Ishikawa (cell line): ENCODE results near the gene GVQW3.

ENCODE experiments used
- CEBPB ChIP-seq: IDR thresholded peaks from 2 replicates; pipeline ENCODE4 v1.6.1; 2012
- CREB1 ChIP-seq: IDR thresholded peaks from 2 replicates; pipeline ENCODE4 v1.6.1; 2012; ENCODE audit warnings: low read depth
- EGR1 ChIP-seq: IDR thresholded peaks from 2 replicates; pipeline ENCODE4 v1.6.1; 2012
- EP300 ChIP-seq: IDR thresholded peaks from 2 replicates; pipeline ENCODE4 v1.6.1; 2012; ENCODE audit warnings: borderline replicate concordance
- FOXM1 ChIP-seq: IDR thresholded peaks from 2 replicates; pipeline ENCODE4 v1.6.1; 2012; ENCODE audit warnings: low read depth, borderline replicate concordance
- NFIC ChIP-seq: IDR thresholded peaks from 2 replicates; pipeline ENCODE4 v1.6.1; 2012
- RAD21 ChIP-seq: IDR thresholded peaks from 2 replicates; pipeline ENCODE4 v1.6.1; 2012; ENCODE audit warnings: low read depth
- TAF1 ChIP-seq: IDR thresholded peaks from 2 replicates; pipeline ENCODE4 v1.6.1; 2012; ENCODE audit warnings: low read depth, mild to moderate bottlenecking
- TCF12 ChIP-seq: IDR thresholded peaks from 2 replicates; pipeline ENCODE4 v1.6.1; 2012; ENCODE audit warnings: low read depth
- TEAD4 ChIP-seq: IDR thresholded peaks from 2 replicates; pipeline ENCODE4 v1.6.1; 2012
- YY1 ChIP-seq: IDR thresholded peaks from 2 replicates; pipeline ENCODE4 v1.6.1; 2012; ENCODE audit warnings: low read depth
- ZBTB7A ChIP-seq: IDR thresholded peaks from 2 replicates; pipeline ENCODE4 v1.6.1; 2012; ENCODE audit warnings: low read depth
- TF ChIP-seq, protein P1 (sequence below): IDR thresholded peaks from 2 replicates; pipeline ENCODE4 v1.6.1; 2012
- TF ChIP-seq, protein P2 (sequence below): IDR thresholded peaks from 2 replicates; pipeline ENCODE4 v1.6.1; 2012; ENCODE audit warnings: low read depth, mild to moderate bottlenecking
- TF ChIP-seq, protein P3 (sequence below): IDR thresholded peaks from 2 replicates; pipeline ENCODE4 v1.6.1; 2012

Gene GVQW3

DNA sequence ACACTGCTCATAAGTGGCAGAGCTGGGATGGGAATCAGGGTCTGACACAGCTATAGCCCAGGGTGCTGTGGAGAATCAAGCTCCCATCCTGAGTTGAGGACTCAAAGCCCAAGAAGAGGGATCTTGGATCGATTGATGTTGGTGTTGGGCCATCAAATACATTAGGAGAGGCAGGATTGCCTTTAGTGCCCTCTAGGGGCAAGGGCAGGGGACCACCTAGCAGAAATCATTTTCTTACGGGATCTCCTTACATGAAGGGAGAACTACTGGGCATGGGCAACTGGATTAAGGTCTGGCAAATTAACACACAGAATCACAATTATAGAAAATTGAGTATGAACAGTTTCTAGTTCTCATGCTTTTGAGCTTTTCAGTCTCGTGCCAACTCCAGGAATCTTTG is 38.8 kb downstream of the GVQW3 start:
- no peak for TF ChIP-seq EGR1
- TF ChIP-seq CREB1: no peak
- TF ChIP-seq RAD21: peak; percentile 20; the same call in 1 of the 2 replicates

DNA sequence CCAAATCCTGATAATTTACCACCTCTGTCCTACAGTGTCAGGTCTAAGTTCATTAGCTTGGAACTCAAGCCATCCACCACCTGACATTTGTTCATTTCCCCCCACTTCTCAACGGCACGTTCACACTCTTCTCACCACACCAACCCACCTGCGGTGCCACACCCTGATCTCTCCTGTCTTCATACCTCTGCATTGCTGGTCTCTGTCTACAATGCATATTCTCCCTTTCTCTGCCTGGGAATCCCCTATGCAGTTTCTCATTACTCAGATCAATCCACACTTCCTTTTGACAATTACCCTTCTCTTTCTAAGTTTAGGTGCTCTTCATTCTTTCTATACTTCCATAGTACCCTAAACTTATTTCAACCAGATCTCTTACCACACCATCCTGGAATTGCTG is 43.3 kb downstream of the GVQW3 start:
- TF ChIP-seq EP300 (no peak), YY1 (no peak), TAF1 (no peak), FOXM1 (no peak), CREB1 (no peak), TCF12 (no peak), NFIC (no peak), TEAD4 (no peak), CEBPB (no peak), RAD21 (no peak), ZBTB7A (no peak), EGR1 (no peak)
- TF ChIP-seq, protein P1, sequence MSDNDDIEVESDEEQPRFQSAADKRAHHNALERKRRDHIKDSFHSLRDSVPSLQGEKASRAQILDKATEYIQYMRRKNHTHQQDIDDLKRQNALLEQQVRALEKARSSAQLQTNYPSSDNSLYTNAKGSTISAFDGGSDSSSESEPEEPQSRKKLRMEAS: no peak
- TF ChIP-seq, protein P2, sequence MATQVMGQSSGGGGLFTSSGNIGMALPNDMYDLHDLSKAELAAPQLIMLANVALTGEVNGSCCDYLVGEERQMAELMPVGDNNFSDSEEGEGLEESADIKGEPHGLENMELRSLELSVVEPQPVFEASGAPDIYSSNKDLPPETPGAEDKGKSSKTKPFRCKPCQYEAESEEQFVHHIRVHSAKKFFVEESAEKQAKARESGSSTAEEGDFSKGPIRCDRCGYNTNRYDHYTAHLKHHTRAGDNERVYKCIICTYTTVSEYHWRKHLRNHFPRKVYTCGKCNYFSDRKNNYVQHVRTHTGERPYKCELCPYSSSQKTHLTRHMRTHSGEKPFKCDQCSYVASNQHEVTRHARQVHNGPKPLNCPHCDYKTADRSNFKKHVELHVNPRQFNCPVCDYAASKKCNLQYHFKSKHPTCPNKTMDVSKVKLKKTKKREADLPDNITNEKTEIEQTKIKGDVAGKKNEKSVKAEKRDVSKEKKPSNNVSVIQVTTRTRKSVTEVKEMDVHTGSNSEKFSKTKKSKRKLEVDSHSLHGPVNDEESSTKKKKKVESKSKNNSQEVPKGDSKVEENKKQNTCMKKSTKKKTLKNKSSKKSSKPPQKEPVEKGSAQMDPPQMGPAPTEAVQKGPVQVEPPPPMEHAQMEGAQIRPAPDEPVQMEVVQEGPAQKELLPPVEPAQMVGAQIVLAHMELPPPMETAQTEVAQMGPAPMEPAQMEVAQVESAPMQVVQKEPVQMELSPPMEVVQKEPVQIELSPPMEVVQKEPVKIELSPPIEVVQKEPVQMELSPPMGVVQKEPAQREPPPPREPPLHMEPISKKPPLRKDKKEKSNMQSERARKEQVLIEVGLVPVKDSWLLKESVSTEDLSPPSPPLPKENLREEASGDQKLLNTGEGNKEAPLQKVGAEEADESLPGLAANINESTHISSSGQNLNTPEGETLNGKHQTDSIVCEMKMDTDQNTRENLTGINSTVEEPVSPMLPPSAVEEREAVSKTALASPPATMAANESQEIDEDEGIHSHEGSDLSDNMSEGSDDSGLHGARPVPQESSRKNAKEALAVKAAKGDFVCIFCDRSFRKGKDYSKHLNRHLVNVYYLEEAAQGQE: no peak
- TF ChIP-seq, protein P3, sequence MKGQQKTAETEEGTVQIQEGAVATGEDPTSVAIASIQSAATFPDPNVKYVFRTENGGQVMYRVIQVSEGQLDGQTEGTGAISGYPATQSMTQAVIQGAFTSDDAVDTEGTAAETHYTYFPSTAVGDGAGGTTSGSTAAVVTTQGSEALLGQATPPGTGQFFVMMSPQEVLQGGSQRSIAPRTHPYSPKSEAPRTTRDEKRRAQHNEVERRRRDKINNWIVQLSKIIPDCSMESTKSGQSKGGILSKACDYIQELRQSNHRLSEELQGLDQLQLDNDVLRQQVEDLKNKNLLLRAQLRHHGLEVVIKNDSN: no peak

DNA sequence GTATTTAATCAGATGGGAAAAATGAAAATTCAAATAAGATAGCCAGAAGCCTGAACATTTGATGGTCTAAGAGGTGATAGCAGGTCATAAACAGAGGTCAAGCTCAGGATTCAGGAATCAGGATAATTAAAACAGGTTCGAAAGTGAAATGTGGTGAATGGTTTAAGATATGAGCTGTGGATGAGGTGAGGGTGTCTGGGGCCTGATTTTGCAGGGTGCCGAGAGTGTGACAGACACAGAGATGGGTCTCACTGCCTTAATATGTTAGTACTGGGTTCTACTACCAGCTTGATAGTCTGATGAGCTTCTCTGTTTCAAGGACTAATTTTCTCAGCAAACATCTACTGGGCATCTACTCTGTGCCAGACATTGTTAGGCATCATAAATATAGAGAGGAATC is 43.8 kb downstream of the GVQW3 start:
- TF ChIP-seq RAD21: no peak
- TF ChIP-seq ZBTB7A: no peak
- TF ChIP-seq EGR1: no peak
- TF ChIP-seq, protein P3: no peak

DNA sequence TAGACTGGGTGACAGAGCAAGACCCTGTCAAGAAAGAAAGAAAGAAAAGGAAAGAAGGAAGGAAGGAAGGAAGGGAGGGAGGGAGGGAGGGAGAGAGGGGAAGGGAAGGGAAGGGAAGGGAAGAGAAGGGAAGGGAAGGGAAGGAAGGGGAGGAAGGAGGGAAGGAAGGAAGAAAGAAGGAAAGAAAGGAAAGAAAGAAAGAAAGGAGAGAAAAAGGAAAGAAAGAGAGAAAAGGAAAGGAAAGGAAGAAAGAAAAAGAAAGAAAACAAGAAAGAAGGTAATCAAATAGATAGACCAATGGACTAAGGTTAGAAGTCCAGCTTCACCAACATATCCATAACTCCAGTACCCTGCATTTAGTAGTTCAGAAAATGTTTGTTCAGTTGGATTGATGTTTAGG is 45.5 kb downstream of the GVQW3 start:
- no peak for TF ChIP-seq EGR1
- no peak for TF ChIP-seq TEAD4
- TF ChIP-seq, protein P3: no peak
- no peak for TF ChIP-seq FOXM1

DNA sequence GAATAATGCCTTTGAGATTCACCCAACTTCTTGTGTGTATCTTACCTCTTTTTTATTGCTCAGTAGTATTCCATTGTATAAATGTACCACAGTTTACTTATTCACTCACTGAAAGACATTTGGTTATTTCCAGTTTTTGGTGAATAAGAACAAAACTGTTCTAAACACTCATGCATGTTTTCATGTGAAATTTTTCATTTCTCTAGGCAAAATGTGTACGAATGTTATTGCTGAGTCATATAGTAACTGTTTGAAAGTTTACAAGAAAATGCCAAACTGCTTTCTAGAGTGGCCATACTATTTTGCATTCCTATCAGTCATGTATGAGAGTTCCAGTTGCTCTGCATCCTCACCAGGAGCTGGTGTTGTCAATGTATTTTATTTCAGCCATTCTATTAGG is 54.9 kb downstream of the GVQW3 start:
- TF ChIP-seq TCF12 (no peak), TEAD4 (no peak), EGR1 (no peak), CEBPB (no peak), NFIC (no peak), YY1 (no peak), FOXM1 (no peak), EP300 (no peak), TAF1 (no peak), RAD21 (no peak), CREB1 (no peak), ZBTB7A (no peak)
- TF ChIP-seq, protein P1: no peak
- TF ChIP-seq, protein P3: no peak
- TF ChIP-seq, protein P2: no peak

DNA sequence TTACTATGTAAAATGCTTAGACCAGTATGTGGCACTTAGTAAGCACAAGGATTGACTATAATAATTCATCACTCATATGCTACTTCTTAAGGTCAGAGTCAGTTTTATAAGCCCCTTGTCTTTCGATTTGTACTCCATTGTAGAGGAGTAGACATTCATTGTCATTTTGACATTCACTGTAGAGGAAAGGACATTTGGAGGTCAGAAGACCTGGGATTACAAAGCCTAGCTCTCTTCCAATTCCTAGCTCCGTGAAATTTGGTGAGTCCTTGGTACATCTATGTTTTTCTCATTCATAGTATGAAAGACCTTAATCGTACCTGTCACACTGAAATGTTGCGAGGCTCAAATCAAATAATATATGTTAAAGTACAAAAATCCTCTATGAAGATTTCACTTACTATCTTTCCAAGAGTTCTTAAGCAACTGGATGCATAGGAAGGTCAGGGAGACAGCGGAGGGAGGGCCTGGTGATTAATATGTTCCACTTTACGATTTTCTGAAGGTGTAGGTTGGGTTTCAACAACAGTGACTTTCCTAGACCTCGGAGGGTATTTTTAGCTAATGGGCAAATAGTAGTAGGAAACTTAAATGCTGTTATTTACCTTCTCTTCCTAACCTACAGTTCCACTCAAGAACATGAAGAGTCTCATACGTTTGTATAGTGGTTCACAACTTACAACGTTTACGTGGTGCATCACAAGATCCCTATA is 62.3 kb downstream of the GVQW3 start:
- no peak for TF ChIP-seq ZBTB7A
- TF ChIP-seq TEAD4: no peak
